HG03280 (cell line): ENCODE data around the gene DNAJB6.
"Not testable (repeated sequence)": the region's sequence is repeated elsewhere in the genome, so short reads cannot be mapped to it uniquely, and the experiment has no call there.

ENCODE experiments used
- ATAC-seq: cut with Tn5 transposase; IDR thresholded peaks from one replicate; pipeline ENCODE4 v1.9.1; 2021; ENCODE audit warnings: mild to moderate bottlenecking, moderate library complexity; ENCODE audit not compliant: unreplicated experiment

Gene DNAJB6

DNA sequence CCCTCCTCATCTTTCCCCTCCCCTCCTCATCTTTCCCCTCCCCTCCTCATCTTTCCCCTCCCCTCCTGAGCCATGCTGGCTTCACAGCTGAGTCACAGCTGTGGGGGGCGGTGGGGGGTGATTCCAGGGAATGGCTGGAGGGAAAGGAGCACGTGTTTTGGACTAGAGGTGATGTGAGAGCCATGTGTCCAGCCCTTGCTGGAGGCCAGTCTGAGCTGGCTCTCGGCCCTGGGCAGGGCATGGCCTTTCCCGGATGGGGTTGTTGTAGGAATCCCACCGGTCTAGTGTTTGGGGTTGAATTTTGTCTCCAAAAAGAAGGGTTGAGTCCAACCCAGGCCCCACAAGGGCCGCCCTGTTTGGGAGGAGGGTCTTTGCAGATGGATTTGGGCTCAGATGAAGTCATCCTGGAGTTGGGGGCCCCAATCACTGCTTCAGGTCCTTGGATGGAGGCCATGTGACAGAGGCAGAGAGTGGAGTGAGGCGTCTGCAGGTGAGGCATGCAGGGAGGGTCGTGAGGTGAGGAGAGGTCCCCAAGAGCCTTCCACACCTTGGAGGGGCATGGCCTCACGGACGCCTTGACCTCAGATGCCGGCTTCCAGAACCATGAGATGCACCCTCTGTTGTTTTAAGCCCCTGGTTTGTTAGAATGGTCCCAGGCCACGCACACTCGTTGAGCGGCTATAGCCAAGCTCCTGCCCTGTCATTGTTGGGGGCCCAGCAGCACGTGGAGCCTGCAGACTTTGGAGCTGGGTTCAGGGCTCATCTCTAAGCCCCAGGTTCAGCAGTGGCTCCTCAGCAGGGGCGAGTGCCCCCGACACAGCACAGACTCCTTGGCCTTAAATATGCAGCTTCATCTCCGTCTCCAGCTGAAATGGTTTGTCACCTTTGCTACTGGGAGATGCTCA, 101.6 kb downstream of the DNAJB6 start:
- ATAC-seq = no peak

DNA sequence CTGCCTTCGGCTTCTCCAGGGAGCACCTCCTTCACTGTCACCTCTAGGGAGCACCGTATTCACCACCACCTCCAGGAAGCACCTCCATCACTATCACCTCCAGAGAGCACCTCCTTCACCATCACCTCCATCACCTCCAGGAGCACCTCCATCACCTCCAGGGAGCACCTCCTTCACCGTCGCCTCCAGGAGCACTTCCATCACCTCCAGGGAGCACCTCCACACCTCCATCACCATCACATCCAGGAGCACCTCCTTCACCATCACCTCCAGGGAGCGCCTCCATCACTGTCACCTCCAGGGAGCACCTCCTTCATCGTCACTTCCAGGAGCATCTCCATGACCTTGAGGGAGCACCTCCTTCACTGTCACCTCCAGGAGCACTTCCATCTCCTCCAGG, 102.3 kb downstream of the DNAJB6 start:
- ATAC-seq = no peak

GRCh38 chr7:157439761-157440160, 103.0 kb downstream of the DNAJB6 start:
- no peak for ATAC-seq

DNA sequence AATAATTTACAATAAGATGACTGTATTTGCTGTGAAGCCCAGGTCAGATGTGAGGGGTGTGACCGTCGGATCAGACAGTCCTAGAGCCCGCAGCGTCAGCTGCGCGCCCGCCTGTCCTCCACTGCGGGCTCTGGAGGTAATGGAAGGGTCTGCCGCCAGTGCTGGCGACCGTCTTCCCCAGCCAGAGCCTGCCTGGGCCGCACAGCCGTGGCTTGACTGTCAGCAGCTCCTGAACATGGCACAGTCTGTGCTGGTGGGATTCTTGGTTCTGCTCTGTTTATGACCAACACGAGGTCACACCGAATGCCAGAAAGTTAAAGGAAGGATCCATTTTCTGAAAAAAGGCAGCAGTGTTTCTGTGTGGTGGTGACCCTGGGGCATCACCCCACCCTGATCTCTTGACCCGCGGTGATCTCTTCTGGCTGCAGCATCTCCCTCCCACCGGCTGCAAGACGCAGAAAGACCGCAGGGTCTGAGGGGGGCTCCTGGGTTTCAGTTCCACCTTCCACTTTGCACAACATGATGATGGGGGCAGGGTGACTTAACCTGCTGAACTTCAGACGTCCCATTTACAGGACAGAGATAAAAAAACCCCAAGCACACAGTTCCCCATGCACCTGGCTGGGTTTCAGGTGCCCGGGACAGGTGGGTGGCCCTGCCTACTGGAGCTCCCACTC, 103.7 kb downstream of the DNAJB6 start:
- no peak for ATAC-seq

DNA sequence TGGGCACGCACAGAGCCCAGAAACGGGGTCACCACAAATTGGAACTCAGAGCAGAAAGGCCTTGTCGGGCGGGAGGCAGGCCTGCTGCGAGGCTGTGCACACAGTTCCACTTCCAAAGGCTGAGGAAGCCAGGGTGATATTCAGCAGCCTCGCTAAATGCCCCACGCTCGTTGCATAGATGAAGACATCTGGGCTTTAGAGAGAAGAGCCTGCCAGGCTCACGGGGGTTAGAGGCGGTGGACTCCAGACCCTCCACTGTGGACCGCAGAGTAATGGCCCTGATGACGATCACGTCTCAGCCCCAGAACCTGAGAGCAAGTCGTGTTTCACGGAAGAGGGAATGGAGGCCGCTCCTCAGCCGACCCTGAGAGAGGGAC, 104.2 kb downstream of the DNAJB6 start:
- no peak for ATAC-seq

- no peak for ATAC-seq
Measured at GRCh38 chr7:157442456-157442855, 105.7 kb downstream of the DNAJB6 start.

GRCh38 chr7:157442993-157443831, 106.4 kb downstream of the DNAJB6 start:
- ATAC-seq = no peak

DNA sequence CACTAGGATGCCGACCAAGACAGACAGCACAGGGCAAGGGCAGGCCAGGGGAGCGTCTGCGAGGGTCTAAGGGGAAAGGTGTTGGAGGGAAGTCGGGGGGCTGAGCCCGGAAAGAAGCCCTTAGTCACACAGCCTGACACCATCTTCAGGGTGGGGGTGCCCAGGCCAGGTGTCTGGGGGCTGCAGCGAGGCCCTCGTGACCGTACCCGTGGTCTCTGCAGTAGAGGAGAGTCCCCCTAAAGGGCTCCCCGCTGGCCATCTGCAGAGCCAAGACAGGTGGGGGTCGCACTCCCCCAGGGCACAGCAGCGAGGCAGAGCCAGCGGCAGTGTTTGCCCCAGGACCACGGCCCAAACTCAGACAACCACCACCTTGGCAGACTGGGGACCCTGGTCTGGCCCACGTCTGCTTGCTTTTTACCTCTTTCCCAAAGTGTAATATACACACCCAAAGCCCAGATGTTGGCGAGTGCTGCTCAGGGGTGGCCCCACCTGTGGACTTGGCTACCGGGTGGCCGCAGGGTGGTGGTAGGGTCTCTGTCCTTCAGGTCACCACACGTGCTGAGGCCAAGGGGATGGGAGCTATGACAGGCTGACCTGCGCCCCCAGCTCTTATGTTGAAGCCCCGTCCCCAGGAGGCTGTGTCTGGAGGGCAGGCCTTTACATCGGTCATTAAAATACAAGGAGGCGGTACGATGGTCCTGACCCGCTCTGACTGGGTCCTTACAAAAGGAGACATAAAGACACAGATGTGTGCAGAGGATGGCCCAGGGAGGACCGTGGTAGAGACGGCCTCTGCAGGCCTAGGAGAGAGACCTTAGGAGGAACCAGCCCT, 107.4 kb downstream of the DNAJB6 start:
- no peak for ATAC-seq

DNA sequence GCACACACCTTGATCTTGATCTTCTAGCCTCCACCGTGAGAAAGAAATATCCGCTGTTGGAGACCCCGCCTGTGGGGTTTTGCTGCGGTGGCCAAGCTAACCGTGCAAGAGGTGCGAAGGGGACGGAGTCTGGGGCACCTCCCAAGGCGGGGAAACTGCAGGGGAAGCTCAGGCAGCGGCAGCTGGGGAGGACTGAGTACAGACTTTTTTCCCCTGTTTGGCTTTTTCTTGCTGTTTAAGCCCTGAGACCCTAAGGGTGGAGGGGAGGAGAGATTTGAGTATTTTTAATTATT, 108.0 kb downstream of the DNAJB6 start:
- ATAC-seq = no peak

DNA sequence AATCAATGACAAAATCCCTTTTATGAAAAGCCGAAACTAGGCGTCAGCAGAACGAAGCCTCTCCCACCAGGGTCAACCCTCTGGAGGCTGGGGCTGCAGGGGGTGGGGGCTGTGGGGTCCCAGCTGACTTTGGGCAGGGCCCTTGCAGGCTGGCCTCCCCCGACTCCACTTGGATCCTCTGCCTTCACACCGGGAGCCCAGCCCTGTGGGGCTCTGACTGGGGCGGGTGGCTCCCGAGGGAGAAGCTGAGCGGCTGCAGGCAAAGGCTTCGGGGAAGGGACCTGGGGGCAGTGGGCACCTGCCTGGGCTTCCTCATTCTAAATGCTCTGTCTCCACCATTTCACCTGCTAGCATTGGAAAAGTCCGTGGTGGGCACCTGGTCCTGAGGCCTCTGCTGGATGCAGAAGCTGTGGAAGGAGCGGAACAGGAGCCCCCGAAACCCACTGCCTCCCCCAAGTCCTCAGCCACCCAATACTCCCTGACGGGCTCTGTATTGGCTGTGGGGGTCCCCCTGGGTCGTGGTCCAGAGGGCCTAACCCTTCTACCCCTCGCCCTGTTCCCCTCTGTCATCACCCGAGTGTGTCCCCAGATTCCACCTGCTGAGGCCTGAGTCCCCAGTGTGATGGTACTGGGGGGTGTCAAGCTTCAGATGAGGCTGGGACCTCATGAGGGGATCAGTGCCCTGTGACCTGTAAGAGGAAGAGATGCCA, 108.6 kb downstream of the DNAJB6 start:
- ATAC-seq = no peak

GRCh38 chr7:157445956-157446295, 109.1 kb downstream of the DNAJB6 start:
- no peak for ATAC-seq

GRCh38 chr7:157446322-157446721, 109.5 kb downstream of the DNAJB6 start:
- ATAC-seq = no peak

DNA sequence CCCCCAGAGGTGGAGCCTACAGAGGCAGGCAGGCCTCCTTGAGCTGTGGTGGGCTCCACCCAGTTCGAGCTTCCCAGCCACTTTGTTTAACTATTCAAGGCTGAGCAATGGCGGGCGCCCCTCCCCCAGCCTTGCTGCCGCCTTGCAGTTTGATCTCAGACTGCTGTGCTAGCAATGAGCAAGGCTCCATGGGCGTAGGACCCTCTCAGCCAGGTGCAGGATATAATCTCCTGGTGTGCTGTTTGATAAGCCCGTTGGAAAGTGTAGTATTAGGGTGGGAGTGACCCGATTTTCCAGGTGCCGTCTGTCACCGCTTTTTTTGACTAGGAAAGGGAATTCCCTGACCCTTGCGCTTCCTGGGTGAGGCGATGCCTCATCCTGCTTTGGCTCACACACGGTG, 117.2 kb downstream of the DNAJB6 start:
- not testable (repeated sequence) for ATAC-seq

DNA sequence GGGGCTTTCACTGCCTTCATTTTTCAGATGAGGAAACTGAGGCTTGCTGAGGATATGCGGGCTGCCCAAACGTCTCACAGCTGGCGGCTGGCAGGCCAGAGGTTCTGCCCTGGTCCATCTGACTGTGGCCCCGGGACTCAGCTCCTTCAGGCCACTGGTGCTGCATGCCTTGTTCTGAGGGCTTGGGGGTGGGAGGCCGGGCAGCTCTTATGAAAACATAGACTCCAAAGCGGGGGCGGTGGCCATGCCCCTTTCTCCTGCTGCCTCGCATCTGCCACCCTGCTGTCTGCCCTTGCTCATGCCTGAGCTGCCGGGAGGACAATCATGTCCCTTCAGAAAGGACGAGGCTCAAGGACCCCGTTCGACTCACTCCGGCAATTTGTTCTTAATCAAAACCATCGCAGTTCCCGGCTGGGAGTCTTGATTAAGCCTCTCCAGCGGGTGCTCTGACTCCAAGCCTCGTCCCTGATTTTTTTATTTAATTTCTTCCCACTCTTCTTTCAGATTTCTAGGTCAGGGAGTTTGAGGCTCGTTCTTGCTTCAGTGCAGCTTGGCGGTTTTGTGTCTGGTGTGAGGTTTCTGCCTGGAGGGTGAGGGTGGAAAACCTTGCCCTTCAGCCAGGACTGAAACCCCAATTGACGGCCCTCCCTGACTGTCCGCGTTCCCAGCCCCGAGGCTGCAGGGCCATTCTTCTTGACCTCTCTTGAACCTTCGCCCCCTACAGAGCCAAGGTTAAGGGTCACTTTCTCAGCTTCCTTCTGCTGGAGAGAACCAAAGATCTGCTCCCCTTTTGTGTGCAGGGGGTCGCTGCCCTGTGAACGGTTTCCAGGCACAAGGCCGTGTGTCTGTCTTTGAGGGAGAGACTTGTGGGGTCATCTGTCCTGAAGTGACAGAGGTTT, 120.8 kb downstream of the DNAJB6 start:
- no peak for ATAC-seq

GRCh38 chr7:157458254-157458633, 121.4 kb downstream of the DNAJB6 start:
- no peak for ATAC-seq

DNA sequence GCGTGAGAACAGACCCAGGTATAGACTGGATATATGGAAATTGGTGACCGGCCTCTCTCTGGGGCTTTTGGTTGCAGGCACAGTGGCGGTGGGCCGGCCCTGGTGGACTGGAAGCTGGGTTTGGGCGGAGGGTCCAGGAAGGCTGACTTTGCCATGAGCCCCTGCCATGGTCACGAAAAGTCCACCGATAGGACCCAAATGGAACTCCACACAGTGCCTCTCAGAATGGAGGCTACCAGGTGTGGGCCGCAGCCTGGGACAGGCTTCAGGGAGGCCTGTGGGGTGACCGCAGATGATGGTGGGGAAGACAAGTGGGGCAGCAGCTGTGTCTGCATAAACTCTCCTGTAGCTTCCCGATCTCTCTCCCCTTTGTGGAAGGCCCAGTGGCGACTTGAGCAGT, 123.2 kb downstream of the DNAJB6 start:
- ATAC-seq = no peak

DNA sequence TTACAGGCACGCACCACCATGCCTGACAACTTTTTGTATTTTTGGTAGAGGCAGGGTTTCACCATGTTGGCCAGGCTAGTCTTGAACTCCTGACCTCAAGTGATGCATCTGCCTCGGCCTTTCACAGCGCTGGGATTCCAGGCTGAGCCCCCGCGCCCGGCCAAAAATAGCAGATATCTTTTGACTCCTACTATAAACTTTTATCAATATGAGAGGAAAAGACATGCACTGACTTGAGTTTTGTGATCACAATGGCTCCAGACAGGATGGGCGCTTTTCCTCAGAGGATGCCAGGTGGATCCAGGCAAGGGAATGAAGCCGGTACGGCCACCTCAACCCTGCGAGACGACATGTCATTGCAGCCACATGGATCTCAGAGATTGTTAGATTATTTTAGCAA, 123.9 kb downstream of the DNAJB6 start:
- ATAC-seq = no peak

DNA sequence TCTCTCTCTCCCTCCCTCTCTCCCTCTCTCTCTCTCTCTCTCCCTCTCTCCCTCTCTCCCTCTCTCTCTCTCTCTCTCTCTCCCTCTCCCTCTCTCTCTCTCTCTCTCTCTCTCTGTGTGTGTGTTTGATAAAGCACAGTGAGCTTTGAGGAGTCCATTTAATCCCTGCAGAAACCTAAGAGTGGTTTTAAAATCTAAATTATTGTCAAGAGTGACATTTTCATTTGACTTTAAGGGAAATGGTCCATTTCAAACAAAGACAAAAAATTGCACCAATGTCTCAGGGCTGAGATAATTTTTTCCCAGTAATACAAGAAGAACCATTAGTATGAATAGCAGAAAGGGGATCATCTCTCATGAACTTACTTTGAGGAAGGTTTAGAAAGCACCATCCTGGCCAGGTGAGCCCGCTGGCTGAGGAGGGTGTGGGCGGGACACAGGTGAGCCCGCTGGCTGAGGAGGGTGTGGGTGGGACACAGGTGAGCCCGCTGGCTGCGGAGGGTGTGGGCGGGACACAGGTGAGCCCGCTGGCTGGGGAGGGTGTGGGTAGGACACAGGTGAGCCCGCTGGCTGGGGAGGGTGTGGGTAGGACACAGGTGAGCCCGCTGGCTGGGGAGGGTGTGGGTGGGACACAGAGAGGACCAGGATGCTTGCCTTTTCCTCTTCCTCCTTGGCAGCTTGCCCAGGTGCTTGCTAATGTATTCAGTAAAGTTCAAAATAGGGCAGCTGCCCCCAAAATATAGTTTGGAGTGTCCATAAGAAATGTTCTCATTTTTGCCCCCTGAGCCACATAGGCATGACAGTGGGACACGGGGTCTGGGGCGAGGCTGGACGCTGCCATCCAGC, 125.0 kb downstream of the DNAJB6 start:
- no peak for ATAC-seq

- no peak for ATAC-seq
Measured at GRCh38 chr7:157462419-157462771, 125.6 kb downstream of the DNAJB6 start.
